T-cell (primary cell): ENCODE data around the gene SLC35A4. TPM values are rescaled to one million over a fixed set of nuclear protein-coding genes. Genes with fewer than 3 reads are reported as not detected.

Experiments used
- ATAC-seq, 4 experiments: fragments of 200-7000 bp in 3 of 4; fragments of 150-1000 bp in 1 of 4; cut with Tn5 transposase; replicated peaks in 1 of 4; 1 replicate in 3 of 4; 2 replicates in 1 of 4; pipeline ENCODE4 v1.10.0; 2021; ENCODE audit warnings: moderate library complexity in 3 of 4, mild to moderate bottlenecking in 2 of 4, moderate number of reproducible peaks in 1 of 4
- CTCF ChIA-PET, 2 donors: fragments of 300-600 bp; sonication (Branson Sonifier 250); formaldehyde crosslinking; loops; one replicate each; lab custom pipeline; 2022; ENCODE audit warnings: antibody characterized with exemption in 2 of 2; lab: Charles Lee
- POLR2A ChIA-PET, 2 donors: fragments of 300-600 bp; sonication (Branson Sonifier 250); formaldehyde crosslinking; loops; one replicate each; lab custom pipeline; 2022; ENCODE audit warnings: antibody characterized with exemption in 2 of 2; lab: Charles Lee
- DNase-seq, 35 experiments: peaks; one replicate each; pipeline versions ENCODE4 v3.0.0 to v3.0.0-alpha.2; 2013 to 2023
- H3K27ac ChIP-seq: one replicate; pipeline ENCODE4 v1.5.1; 2013; ENCODE audit warnings: low read length
- H3K27me3 ChIP-seq, 2 experiments: replicated peaks in 1 of 2; 1 replicate in 1 of 2; 2 replicates in 1 of 2; pipeline versions ENCODE4 v1.6.1 to v1.7.0; 2013; ENCODE audit warnings: low read length in 1 of 2, mixed read lengths in 1 of 2; ENCODE audit not compliant: control insufficient read depth in 2 of 2, insufficient read depth in 2 of 2; ENCODE audit errors: extremely low read depth in 1 of 2
- H3K36me3 ChIP-seq, 2 donors: 1 replicate in 1 of 2; 2 replicates in 1 of 2; pipeline versions ENCODE4 v1.6.1 to v1.7.0; 2013; ENCODE audit warnings: low read length in 1 of 2; ENCODE audit not compliant: control insufficient read depth in 2 of 2, insufficient read depth in 1 of 2; ENCODE audit errors: extremely low read depth in 1 of 2
- H3K4me1 ChIP-seq, 2 experiments: 1 replicate in 1 of 2; 2 replicates in 1 of 2; pipeline versions ENCODE4 v1.6.1 to v1.7.0; 2013; ENCODE audit warnings: low read length in 2 of 2, mixed read lengths in 1 of 2; ENCODE audit not compliant: insufficient read depth in 2 of 2, control insufficient read depth in 1 of 2; ENCODE audit errors: extremely low read depth in 1 of 2
- H3K4me3 ChIP-seq, 2 donors: 1 replicate in 1 of 2; 2 replicates in 1 of 2; pipeline versions ENCODE4 v1.5.1 to v1.7.0; 2013; ENCODE audit warnings: mild to moderate bottlenecking in 2 of 2, low read length in 1 of 2, moderate library complexity in 1 of 2; ENCODE audit not compliant: control insufficient read depth in 1 of 2; ENCODE audit errors: extremely low read depth in 1 of 2
- H3K9me3 ChIP-seq: 2 replicates; pipeline ENCODE4 v1.7.0; 2013
- H3K27ac Mint-ChIP-seq, 2 donors: one replicate each; pipeline ENCODE4 v1.8.0; 2020 to 2021; ENCODE audit warnings: mild to moderate bottlenecking in 2 of 2, mixed read lengths in 2 of 2
- H3K27me3 Mint-ChIP-seq, 2 donors: one replicate each; pipeline ENCODE4 v1.8.0; 2021 to 2022; ENCODE audit warnings: mixed read lengths in 2 of 2
- H3K36me3 Mint-ChIP-seq: one replicate; pipeline ENCODE4 v1.8.0; 2021; ENCODE audit warnings: mixed read lengths
- H3K4me1 Mint-ChIP-seq, 3 donors: one replicate each; pipeline ENCODE4 v1.8.0; 2020 to 2022; ENCODE audit warnings: mixed read lengths in 3 of 3, mild to moderate bottlenecking in 1 of 3
- H3K4me3 Mint-ChIP-seq, 3 donors: one replicate each; pipeline ENCODE4 v1.8.0; 2020 to 2022; ENCODE audit warnings: mild to moderate bottlenecking in 3 of 3, mixed read lengths in 3 of 3, moderate library complexity in 3 of 3
- H3K9me3 Mint-ChIP-seq, 3 donors: one replicate each; pipeline ENCODE4 v1.8.0; 2020 to 2022; ENCODE audit warnings: mixed read lengths in 3 of 3
- WGBS: methylation state at CpG from one replicate; pipeline ENCODE4 v1.1.5; 2013; ENCODE audit warnings: missing lambda C conversion rate; ENCODE audit not compliant: insufficient coverage; 5-methylcytosine and 5-hydroxymethylcytosine counted together
- total RNA-seq, 35 experiments: library from RNA in 6 of 35; stranded (reverse) in 6 of 35; fragments of 120-200 nt in 1 of 35; gene quantifications; one replicate each; pipeline versions ENCODE4 v1.2.1 to v1.2.4 and lab custom pipeline; 2013 to 2026

SLC35A4 gene
- total RNA-seq, 5 donors from 2014 or later (not counting 1 experiment from before 2014, with no cell fraction given), result 47.7 to 75.2 (median 72.4) TPM

- no CpG with 5 or more reads among the region's 1 CpG for WGBS
- peak overlapping the region in 1 of 2 donors; percentile 98 for H3K4me3 ChIP-seq
- CTCF ChIA-PET, result no interaction called here
- Mint-ChIP-seq H3K4me1 (peaks cover 50 to 62% (median 54%) of the 10 kb centered on the region in 3 donors), H3K27ac (peak overlapping the region; percentile 37 to 92), H3K9me3 (no peaks in the 10 kb centered on the region), H3K36me3 (peaks cover 25% of the 10 kb centered on the region), H3K27me3 (no peaks in the 10 kb centered on the region), H3K4me3 (peak overlapping the region; percentile 87 to 91 (median 88))
- peaks cover 10 to 31% of the 10 kb centered on the region in 2 experiments for H3K4me1 ChIP-seq
- ATAC-seq, result no peak
- H3K27me3 ChIP-seq, result no peaks in the 10 kb centered on the region
- POLR2A ChIA-PET, result interaction anchor here in 1 of 2 donors (0.7 kb wide), 1 partner anchor 9 kb away, joined by 3 read pairs; the partner anchor contains the start of genes APBB3 and SLC35A4
- peak overlapping the region; percentile 93 for H3K27ac ChIP-seq
- H3K36me3 ChIP-seq, result peaks cover 0 to 17% of the 10 kb centered on the region in 2 donors
- no peak for DNase-seq
- H3K9me3 ChIP-seq, result no peaks in the 10 kb centered on the region
These were observed 8.8 kb upstream of the SLC35A4 start for GRCh38 chr5:140555747-140556312.

DNA sequence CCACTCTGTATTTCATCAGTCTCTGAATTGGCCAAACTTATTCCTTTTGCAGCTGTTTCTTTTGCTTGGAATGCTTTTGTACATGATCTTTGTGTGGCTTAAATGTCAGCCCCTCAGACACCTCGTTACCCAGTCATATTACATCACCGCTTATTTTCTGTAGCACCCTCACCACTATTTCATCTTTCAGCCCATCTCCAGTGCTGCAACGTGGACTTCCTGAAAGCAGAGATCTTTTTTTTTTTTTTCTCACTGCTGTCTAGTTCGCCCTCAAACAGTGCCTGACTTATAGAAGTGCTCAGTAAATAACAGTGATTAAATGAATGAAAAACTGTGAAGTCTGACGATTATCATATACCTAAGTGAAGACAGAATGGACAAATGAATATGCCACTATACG lies 8.2 kb upstream of the SLC35A4 start:
- ChIA-PET POLR2A (interaction anchor here in 1 of 2 donors (0.9 kb wide), 1 partner anchor 155 kb away, joined by 3 read pairs; the partner anchor contains the start of gene ANKHD1), CTCF (no interaction called here)
- Mint-ChIP-seq H3K9me3 (no peaks in the 10 kb centered on the region), H3K27ac (peak overlapping the region; percentile 37 to 92), H3K27me3 (no peaks in the 10 kb centered on the region), H3K4me3 (peak overlapping the region; percentile 87 to 91 (median 88)), H3K36me3 (peaks cover 26% of the 10 kb centered on the region), H3K4me1 (peaks cover 52 to 64% (median 58%) of the 10 kb centered on the region in 3 donors)
- Histone ChIP-seq H3K4me1 (peaks cover 10 to 31% of the 10 kb centered on the region in 2 experiments), H3K4me3 (peak overlapping the region; percentile 84 to 98), H3K27ac (peak overlapping the region; percentile 93), H3K9me3 (no peaks in the 10 kb centered on the region), H3K36me3 (peaks cover 0 to 16% of the 10 kb centered on the region in 2 donors), H3K27me3 (no peaks in the 10 kb centered on the region)
- DNase-seq (peak in 1 of 35 experiments; percentile 37), ATAC-seq (peak in 1 of 4 experiments; percentile 26)
- WGBS, result 7% methylated on average over 3 of the region's 6 CpGs

DNA sequence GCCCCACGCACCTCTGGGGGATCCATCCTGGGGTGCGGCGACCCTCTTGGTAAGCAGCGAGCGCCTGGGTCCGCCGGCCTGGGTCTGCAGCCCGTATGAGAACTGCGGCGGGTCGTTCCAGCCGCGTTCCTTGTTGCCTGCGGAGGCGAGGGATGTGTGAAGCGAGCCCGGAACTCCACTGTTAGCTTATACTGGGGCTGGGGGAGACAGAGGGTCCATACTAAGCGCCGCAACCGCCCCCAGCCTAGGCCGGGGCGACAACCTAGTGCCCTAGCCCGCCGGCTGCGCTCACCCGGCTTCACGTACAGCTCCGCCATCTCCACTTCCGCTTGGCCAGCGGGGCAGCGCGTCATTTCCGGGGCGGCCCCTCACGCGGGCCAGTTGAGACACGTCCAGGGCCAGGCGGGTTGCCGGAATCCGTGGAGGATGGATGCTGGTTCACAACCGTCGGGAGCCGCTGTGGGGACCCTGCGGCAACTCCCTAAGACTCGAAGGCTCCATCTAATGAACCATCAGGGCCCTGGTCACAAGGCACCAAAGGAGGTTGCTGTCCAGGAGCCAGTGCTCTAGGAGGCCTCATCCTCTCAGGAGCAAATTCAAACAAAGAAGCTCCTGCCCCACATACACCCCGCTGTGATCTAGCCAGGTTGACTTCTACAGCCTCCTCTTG lies 7.4 kb upstream of the SLC35A4 start, which contains the start of gene SRA1:
SRA1 (minus strand) TSS at position 338 of the 670 bp plus-strand sequence; CDS start at position 317, 21 bp downstream.
- H3K36me3 Mint-ChIP-seq, result peaks cover 27% of the 10 kb centered on the region
- H3K9me3 ChIP-seq, result no peaks in the 10 kb centered on the region
- H3K4me3 Mint-ChIP-seq, result peak within 1 kb of the TSS; percentile 87 to 91 (median 88)
- H3K27me3 ChIP-seq, result no peaks in the 10 kb centered on the region
- ChIA-PET CTCF (no interaction called here), POLR2A (interaction anchor here (0.6 to 1.3 kb wide), 7 partner anchors 10 to 301 kb away, joined by 3 to 10 read pairs (median 3); partner anchors contain the start of genes EIF4EBP3 (in 2 of the 2) and ANKHD1 (in 1 of the 2))
- ATAC-seq (peak; percentile 86 to 95 (median 94)), DNase-seq (peak; percentile 47 to 89 (median 69))
- no peaks in the 10 kb centered on the region for H3K9me3 Mint-ChIP-seq
- H3K27ac Mint-ChIP-seq, result peak within 1 kb of the TSS; percentile 86 to 92
- peaks cover 0 to 19% of the 10 kb centered on the region in 2 donors for H3K36me3 ChIP-seq
- H3K4me1 ChIP-seq, result peaks cover 10 to 31% of the 10 kb centered on the region in 2 experiments
- no peaks in the 10 kb centered on the region for H3K27me3 Mint-ChIP-seq
- peak within 1 kb of the TSS; percentile 93 for H3K27ac ChIP-seq
- H3K4me1 Mint-ChIP-seq, result peaks cover 56 to 65% (median 58%) of the 10 kb centered on the region in 3 donors
- H3K4me3 ChIP-seq, result peak within 1 kb of the TSS; percentile 84 to 98
- under 1% methylated on average over 46 of the region's 46 CpGs for WGBS

DNA sequence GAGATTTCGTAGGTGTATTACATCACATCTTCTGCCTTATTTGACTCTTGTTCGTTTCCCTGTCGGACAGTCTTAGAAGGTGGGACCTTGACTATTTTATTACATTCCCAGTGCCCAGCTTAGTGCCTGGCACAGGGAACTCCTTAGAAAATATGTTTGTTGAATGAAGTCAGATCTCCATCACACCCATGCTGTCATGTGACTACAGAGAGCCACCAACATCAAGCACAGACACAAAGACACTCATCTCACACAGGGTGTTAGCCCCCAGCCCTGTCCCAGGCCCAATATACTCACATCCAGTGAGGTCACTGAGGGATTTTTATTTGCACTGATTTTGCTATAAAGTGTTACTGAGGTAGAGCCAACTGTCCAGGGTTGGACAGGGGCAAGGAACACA lies 6.7 kb upstream of the SLC35A4 start:
- 67% methylated on average over 1 of the region's 3 CpGs for WGBS

DNA sequence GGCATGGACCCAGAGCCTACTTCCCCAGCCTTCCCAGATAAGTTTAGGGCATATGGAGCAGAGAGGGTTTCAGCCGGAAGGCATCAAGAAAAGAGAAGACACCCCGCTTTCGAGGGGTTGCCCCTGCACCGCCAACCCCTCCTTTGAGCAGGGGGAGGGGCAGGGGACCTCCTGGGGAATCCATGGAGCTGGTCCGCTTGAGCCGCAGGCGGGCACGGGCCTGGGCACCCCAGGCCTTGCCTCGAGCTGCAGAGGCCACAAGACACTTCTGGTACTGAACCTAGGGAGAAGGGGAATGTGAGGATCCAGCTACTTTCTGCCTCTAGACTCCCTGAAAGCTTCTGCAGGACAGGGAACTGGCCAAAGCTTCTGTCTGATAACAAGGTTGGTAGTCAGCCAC lies 6.1 kb upstream of the SLC35A4 start:
- Histone ChIP-seq H3K27ac (no peak overlapping the region), H3K4me1 (peaks cover 14 to 35% of the 10 kb centered on the region in 2 experiments), H3K9me3 (no peaks in the 10 kb centered on the region), H3K36me3 (peaks cover 0 to 19% of the 10 kb centered on the region in 2 donors), H3K27me3 (no peaks in the 10 kb centered on the region), H3K4me3 (no peak overlapping the region)
- ChIA-PET POLR2A (interaction anchor here (1.0 to 1.1 kb wide), 2 partner anchors 10 to 11 kb away, joined by 3 read pairs; partner anchors contain the start of gene EIF4EBP3 (in 1 of the 2)), CTCF (interaction anchor here in 1 of 2 donors (0.5 to 1.4 kb wide), 2 partner anchors 11 to 76 kb away, joined by 3 to 5 read pairs; partner anchors contain the start of gene EIF4EBP3)
- Mint-ChIP-seq H3K9me3 (no peaks in the 10 kb centered on the region), H3K27me3 (no peaks in the 10 kb centered on the region), H3K4me3 (no peak overlapping the region), H3K27ac (no peak overlapping the region), H3K36me3 (peaks cover 19% of the 10 kb centered on the region), H3K4me1 (peaks cover 57 to 68% (median 61%) of the 10 kb centered on the region in 3 donors)
- ATAC-seq (no peak), DNase-seq (no peak)
- WGBS, result 92% methylated on average over 8 of the region's 9 CpGs

More for the DNA sequence above, 6.7 kb upstream of the SLC35A4 start:
- H3K4me3 ChIP-seq, result no peak overlapping the region
- no peaks in the 10 kb centered on the region for H3K27me3 Mint-ChIP-seq
- H3K4me1 Mint-ChIP-seq, result peaks cover 57 to 68% (median 61%) of the 10 kb centered on the region in 3 donors
- H3K36me3 Mint-ChIP-seq, result peaks cover 25% of the 10 kb centered on the region
- DNase-seq (no peak), ATAC-seq (no peak)
- H3K27me3 ChIP-seq, result no peaks in the 10 kb centered on the region
- no peaks in the 10 kb centered on the region for H3K9me3 Mint-ChIP-seq
- H3K4me1 ChIP-seq, result peaks cover 10 to 31% of the 10 kb centered on the region in 2 experiments
- H3K27ac Mint-ChIP-seq, result peak overlapping the region; percentile 86 to 92
- H3K4me3 Mint-ChIP-seq, result peak overlapping the region; percentile 87 to 91 (median 88)
- H3K36me3 ChIP-seq, result peaks cover 0 to 19% of the 10 kb centered on the region in 2 donors
- no peaks in the 10 kb centered on the region for H3K9me3 ChIP-seq
- ChIA-PET POLR2A (interaction anchor here (0.7 to 1.3 kb wide), 4 partner anchors 11 to 133 kb away, joined by 3 to 10 read pairs (median 6); partner anchors contain the start of gene EIF4EBP3 (in 2 of the 2)), CTCF (no interaction called here)
- peak overlapping the region; percentile 93 for H3K27ac ChIP-seq

GRCh38 chr5:140560227-140560626 lies 4.4 kb upstream of the SLC35A4 start:
- no peaks in the 10 kb centered on the region for H3K9me3 ChIP-seq
- H3K4me3 ChIP-seq, result no peak overlapping the region
- no peaks in the 10 kb centered on the region for H3K27me3 ChIP-seq
- no peak for ATAC-seq
- Mint-ChIP-seq H3K27me3 (no peaks in the 10 kb centered on the region), H3K4me1 (peaks cover 53 to 65% (median 54%) of the 10 kb centered on the region in 3 donors), H3K27ac (peak overlapping the region in 1 of 2 donors; percentile 52), H3K9me3 (no peaks in the 10 kb centered on the region), H3K36me3 (peaks cover 12% of the 10 kb centered on the region), H3K4me3 (no peak overlapping the region)
- peaks cover 20 to 39% of the 10 kb centered on the region in 2 experiments for H3K4me1 ChIP-seq
- H3K36me3 ChIP-seq, result peaks cover 0 to 19% of the 10 kb centered on the region in 2 donors
- 93% methylated on average over 7 of the region's 10 CpGs for WGBS
- no peak for DNase-seq
- CTCF ChIA-PET, result interaction anchor here in 1 of 2 donors (1.4 kb wide), 1 partner anchor 13 kb away, joined by 5 read pairs; the partner anchor contains the start of gene EIF4EBP3
- H3K27ac ChIP-seq, result no peak overlapping the region
- POLR2A ChIA-PET, result no interaction called here
